GM12892 (cell line): ENCODE measurements around the gene TSR3.

Experiments used
- POLR2A ChIP-seq: IDR thresholded peaks from 2 replicates; pipeline ENCODE4 v1.6.1; 2011; ENCODE audit warnings: low read depth, low read length, control low read depth
- TAF1 ChIP-seq: IDR thresholded peaks from 2 replicates; pipeline ENCODE4 v1.6.1; 2011; ENCODE audit warnings: low read depth, mild to moderate bottlenecking, control low read depth, low read length, borderline replicate concordance

DNA sequence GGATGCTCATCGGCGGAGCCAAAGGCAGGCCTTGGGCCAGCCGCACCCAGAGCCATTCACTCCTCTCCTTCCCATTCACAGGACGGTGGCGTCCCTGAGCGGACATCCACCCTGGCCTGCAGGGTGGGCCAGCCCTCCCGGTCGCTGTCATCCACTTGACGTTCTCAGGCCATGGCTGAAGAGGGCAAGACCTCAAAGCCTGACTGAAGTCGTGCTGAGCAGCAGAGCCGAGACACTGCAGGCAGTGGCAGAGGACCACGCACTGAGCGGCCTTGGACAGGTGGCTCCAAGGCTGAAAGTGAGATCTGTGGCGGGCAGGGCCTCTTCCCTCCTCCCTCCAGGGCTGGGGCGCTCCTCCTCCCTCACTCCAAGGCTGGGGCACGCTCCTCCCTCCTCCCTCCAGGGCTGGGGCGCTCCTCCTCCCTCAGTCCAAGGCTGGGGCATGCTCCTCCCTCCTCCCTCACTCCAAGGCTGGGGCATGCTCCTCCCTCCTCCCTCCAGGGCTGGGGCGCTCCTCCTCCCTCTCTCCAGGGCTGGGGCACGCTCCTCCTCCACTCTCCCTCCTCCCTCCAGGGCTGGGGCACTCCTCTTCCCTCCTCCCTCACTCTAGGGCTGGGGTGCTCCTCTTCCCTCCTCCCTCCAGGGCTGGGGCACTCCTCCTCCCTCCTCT, 24.2 kb upstream of the TSR3 start:
- TF ChIP-seq POLR2A (no peak; the same call in 1 of the 2 replicates), TAF1 (no peak)
